HG03460 (cell line): ENCODE results near the gene NTRK3.
"Not testable (repeated sequence)": the region's sequence is repeated elsewhere in the genome, so short reads cannot be mapped to it uniquely, and the experiment has no call there.

ENCODE experiments used
- ATAC-seq: cut with Tn5 transposase; IDR thresholded peaks from one replicate; pipeline ENCODE4 v1.9.1; 2021; ENCODE audit not compliant: unreplicated experiment

The NTRK3 gene

GRCh38 chr15:87849181-87849580 lies 407.4 kb downstream of the NTRK3 start:
- no peak for ATAC-seq

- ATAC-seq, result no peak
Measured at GRCh38 chr15:87848012-87848411, 408.5 kb downstream of the NTRK3 start.

- no peak for ATAC-seq
Measured at GRCh38 chr15:87846746-87847145, 409.8 kb downstream of the NTRK3 start.

- no peak for ATAC-seq
Measured at GRCh38 chr15:87843312-87843711, 413.2 kb downstream of the NTRK3 start.

GRCh38 chr15:87841426-87841998 lies 415.0 kb downstream of the NTRK3 start:
- ATAC-seq, result no peak

GRCh38 chr15:87835830-87836229 lies 420.7 kb downstream of the NTRK3 start:
- ATAC-seq, result not testable (repeated sequence)

GRCh38 chr15:87833333-87833732 lies 423.2 kb downstream of the NTRK3 start:
- ATAC-seq, result not testable (repeated sequence)

- no peak for ATAC-seq
Measured at GRCh38 chr15:87829332-87830050, 427.0 kb downstream of the NTRK3 start.

- ATAC-seq, result no peak
Measured at GRCh38 chr15:87828608-87829007, 427.9 kb downstream of the NTRK3 start.

- ATAC-seq, result no peak
Measured at GRCh38 chr15:87827131-87827530, 429.4 kb downstream of the NTRK3 start.

- ATAC-seq, result no peak
Measured at GRCh38 chr15:87826119-87826747, 430.3 kb downstream of the NTRK3 start.

GRCh38 chr15:87818756-87819155 lies 437.8 kb downstream of the NTRK3 start:
- ATAC-seq, result no peak

- no peak for ATAC-seq
Measured at GRCh38 chr15:87817553-87817952, 439.0 kb downstream of the NTRK3 start.

GRCh38 chr15:87816811-87817210 lies 439.7 kb downstream of the NTRK3 start:
- ATAC-seq, result no peak

- ATAC-seq, result no peak
Measured at GRCh38 chr15:87816016-87816415, 440.5 kb downstream of the NTRK3 start.
